ENCODE data around the gene FAM236C. TPM values are rescaled to one million over a fixed set of nuclear protein-coding genes. Genes with fewer than 3 reads are reported as not detected.

The FAM236C gene
- not detected in 2 replicates for total RNA-seq

DNA sequence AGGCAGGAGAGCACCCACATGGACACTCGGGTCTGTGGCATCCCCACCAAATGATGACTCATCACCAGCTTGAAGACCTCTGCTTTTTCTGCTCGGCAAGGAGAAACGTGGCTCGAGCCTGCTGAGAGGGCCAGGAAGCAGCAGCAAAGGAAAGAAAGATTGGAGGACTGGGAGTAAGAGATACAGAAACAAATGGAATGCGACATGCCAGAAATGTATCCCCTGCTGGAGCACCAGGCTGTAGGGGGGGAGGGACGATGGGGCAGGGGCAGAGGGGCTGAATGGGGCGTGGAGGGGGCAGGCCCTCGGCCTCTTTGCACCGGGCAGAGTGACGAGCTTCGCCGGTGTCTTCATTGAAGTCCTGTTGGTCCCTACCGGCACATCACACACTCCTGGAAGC, at the start of gene FAM236C:
TSS of gene FAM236C (plus strand) at position 301 of the 400 bp plus-strand sequence. CDS start 100 bp downstream, outside the sequence.

DNA sequence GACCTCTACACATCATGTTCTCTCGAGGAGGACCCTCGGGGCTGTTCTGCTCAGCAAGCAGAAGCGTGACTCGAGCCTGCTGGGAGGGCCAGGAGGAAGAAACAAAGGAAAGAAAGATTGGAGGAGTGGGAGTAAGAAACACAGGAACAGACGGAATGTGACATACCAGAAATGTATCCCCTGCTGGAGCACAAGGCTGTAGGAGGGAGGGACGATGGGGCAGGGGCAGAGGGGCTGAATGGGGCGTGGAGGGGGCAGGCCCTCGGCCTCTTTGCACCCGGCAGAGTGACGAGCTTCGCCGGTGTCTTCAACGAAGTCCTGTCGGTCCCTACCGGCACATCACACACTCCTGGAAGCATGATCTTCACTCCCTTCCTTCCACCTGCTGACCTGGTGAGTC, 25.5 kb downstream of the FAM236C start, which contains the start of gene FAM236A:
TSS of gene FAM236A (plus strand) at position 301 of the 400 bp plus-strand sequence. CDS start at position 358, 57 bp downstream.

DNA sequence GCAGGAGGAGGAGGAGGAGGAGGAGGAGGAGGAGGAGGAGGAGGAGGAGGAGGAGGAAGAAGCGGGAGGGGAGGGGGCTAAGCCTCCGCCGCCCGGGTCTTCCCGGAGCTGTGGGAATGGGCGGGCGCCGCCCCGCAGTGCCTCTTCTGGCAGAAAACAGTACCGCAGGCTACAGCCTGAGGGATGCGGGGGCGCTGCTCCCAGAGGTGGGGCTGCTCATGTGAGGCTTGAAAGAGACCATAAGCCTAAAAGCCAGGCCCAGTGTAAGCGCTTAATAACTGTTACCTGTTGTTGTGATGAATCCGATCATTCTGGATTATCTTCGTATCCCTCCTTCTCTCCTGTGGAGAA, 31.4 kb downstream of the FAM236C start, which contains the start of gene DMRTC1:
TSS of gene DMRTC1 (minus strand) at position 19 of the 351 bp plus-strand sequence. CDS start 68,143 bp downstream, outside the sequence.

Other genes starting within 250 kb of the FAM236C start
- gene PHKA1, start 198.3 kb upstream of the FAM236C start, total RNA-seq = 4.3 and 6.0 TPM in 2 replicates
- not detected in 2 replicates for gene DMRTC1B, start 135.7 kb upstream of the FAM236C start, total RNA-seq
- not detected in 2 replicates for gene FAM236B, start 130.0 kb upstream of the FAM236C start, total RNA-seq
- gene FAM236D, start 104.4 kb upstream of the FAM236C start, total RNA-seq = not detected in 2 replicates
- not detected in 2 replicates for gene FAM236A, start 25.6 kb downstream of the FAM236C start, total RNA-seq
- gene DMRTC1, start 31.2 kb downstream of the FAM236C start, total RNA-seq = not detected in 2 replicates
- 0.09 TPM in 1 of 2 replicates, not detected in the other for gene PABPC1L2B, start 90.3 kb downstream of the FAM236C start, total RNA-seq
- not detected in 2 replicates for gene PABPC1L2A, start 166.9 kb downstream of the FAM236C start, total RNA-seq